HepG2 (cell line): ENCODE data around the gene IRF3. TPM values are rescaled to one million over a fixed set of nuclear protein-coding genes. Genes with fewer than 3 reads are reported as not detected.

Experiments
- MLX ChIP-seq: IDR thresholded peaks from 2 replicates; pipeline ENCODE4 v1.6.1; 2016
- NAIF1 ChIP-seq: sonication (generic); formaldehyde crosslinking; IDR thresholded peaks from 2 replicates; pipeline ENCODE4 v1.5.0; 2020; ENCODE audit warnings: mild to moderate bottlenecking, missing genetic modification reagents, borderline replicate concordance
- SALL1 ChIP-seq: sonication (generic); formaldehyde crosslinking; IDR thresholded peaks from 2 replicates; pipeline ENCODE4 v1.8.0; 2022; ENCODE audit warnings: mild to moderate bottlenecking, missing genetic modification reagents
- U2AF2 ChIP-seq: fragments of 200-400 bp; formaldehyde crosslinking; IDR thresholded peaks from 2 replicates; pipeline ENCODE4 v1.6.1; 2017; ENCODE audit warnings: low read depth, mild to moderate bottlenecking, low read length
- USF2 ChIP-seq, 2 experiments: sonication (generic) in 1 of 2; formaldehyde crosslinking in 1 of 2; IDR thresholded peaks; 2 replicates each; pipeline versions ENCODE4 v1.5.1 to v1.6.1; 2011 to 2020; ENCODE audit warnings: borderline replicate concordance in 1 of 2, low read depth in 1 of 2, low read length in 1 of 2, mild to moderate bottlenecking in 1 of 2, missing genetic modification reagents in 1 of 2, moderate library complexity in 1 of 2
- ZBTB3 ChIP-seq: sonication (generic); formaldehyde crosslinking; IDR thresholded peaks from 2 replicates; pipeline ENCODE4 v1.4.0; 2020; ENCODE audit warnings: low read depth, mild to moderate bottlenecking, moderate library complexity, missing genetic modification reagents, borderline replicate concordance
- ZFY ChIP-seq: sonication (generic); formaldehyde crosslinking; IDR thresholded peaks from 2 replicates; pipeline ENCODE4 v1.4.0; 2020; ENCODE audit warnings: missing genetic modification reagents
- ZNF24 ChIP-seq: fragments of 450-650 bp; IDR thresholded peaks from 2 replicates; pipeline ENCODE4 v1.6.1; 2017; ENCODE audit warnings: antibody characterized with exemption, mild to moderate bottlenecking
- ZNF264 ChIP-seq: sonication (generic); formaldehyde crosslinking; IDR thresholded peaks from 2 replicates; pipeline ENCODE4 v1.4.0; 2020; ENCODE audit warnings: missing genetic modification reagents
- ZNF414 ChIP-seq: sonication (generic); formaldehyde crosslinking; IDR thresholded peaks from 2 replicates; pipeline ENCODE4 v1.5.0; 2020; ENCODE audit warnings: missing genetic modification reagents
- ZNF672 ChIP-seq: sonication (generic); formaldehyde crosslinking; IDR thresholded peaks from 2 replicates; pipeline ENCODE4 v1.8.1; 2022; ENCODE audit warnings: missing genetic modification reagents
- polyA plus RNA-seq, 8 experiments: library from polyadenylated mRNA; depleted of rRNA in 3 of 8; stranded (reverse) in 7 of 8; unstranded in 1 of 8; fragments of >200 nt; fragmentation: Illumina TruSeq in 4 of 8; extraction: Trizol in 4 of 8; gene quantifications; 2 replicates each; pipeline versions ENCODE4 v1.2.1 to v1.2.3, GENCODE V29; 2011 to 2016; ENCODE audit warnings: low read depth in 4 of 8, missing spikeins in 1 of 8, mixed read lengths in 1 of 8; ENCODE audit not compliant: insufficient read depth in 1 of 8
- total RNA-seq, 5 experiments: library from RNA; depleted of rRNA; stranded (reverse); fragments of >200 nt; fragmentation: Illumina TruSeq; extraction: Trizol; gene quantifications; 2 replicates each; pipeline ENCODE4 v1.2.3, GENCODE V29; 2016; ENCODE audit warnings: low read depth in 1 of 5
- TF ChIP-seq, protein P1 (sequence below): sonication (generic); formaldehyde crosslinking; IDR thresholded peaks from 2 replicates; pipeline ENCODE4 v1.5.0; 2020; ENCODE audit warnings: mild to moderate bottlenecking, missing genetic modification reagents, borderline replicate concordance
- TF ChIP-seq, protein P2 (sequence below): fragments of 450-650 bp; IDR thresholded peaks from 2 replicates; pipeline ENCODE4 v1.6.1; 2017

Gene IRF3
- total and polyA plus RNA-seq, 2 of the 13 experiments (the other 11 are each of a cell fraction or from before 2014, with no cell fraction given) = 61.9 to 65.5 TPM

DNA sequence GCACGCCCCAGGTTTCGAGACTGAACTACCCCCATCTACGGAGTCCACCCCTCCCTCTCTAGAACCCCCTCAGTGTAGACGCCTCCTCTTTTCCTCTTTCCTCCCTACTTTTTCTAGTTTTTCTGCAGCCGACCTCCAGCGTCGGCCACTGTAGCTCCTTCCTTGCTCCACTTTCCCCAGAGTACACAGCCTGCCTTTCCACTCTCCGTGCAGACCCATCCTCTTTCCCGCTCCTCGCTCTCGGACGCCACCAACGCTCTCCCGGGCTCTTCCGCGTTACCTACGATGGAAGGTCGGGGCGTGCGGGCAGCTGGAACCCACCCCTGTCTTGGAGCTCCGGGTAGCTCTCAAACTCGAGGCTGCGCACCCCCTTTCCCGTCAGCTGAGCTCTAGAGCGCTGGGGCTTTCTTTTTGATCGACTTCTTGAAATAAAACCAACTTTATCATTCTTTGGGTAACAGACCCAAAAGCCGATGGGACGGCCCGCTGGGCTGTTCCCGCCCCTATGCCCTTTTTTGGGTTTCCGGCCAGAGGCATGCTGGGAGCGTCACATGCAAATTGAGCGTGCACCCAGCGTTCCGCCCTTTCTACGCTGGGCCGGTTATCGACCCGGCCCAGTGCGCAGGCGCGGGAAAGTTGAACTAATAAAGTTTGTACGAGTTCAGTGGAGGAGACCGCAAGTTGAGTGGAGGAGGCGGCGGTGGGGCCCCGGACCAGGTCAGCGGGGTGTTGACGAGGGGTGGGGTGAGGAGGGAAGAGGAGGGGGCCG is at the start of gene IRF3, which contains the start of gene BCL2L12 (continued):
- TF ChIP-seq, protein P1, sequence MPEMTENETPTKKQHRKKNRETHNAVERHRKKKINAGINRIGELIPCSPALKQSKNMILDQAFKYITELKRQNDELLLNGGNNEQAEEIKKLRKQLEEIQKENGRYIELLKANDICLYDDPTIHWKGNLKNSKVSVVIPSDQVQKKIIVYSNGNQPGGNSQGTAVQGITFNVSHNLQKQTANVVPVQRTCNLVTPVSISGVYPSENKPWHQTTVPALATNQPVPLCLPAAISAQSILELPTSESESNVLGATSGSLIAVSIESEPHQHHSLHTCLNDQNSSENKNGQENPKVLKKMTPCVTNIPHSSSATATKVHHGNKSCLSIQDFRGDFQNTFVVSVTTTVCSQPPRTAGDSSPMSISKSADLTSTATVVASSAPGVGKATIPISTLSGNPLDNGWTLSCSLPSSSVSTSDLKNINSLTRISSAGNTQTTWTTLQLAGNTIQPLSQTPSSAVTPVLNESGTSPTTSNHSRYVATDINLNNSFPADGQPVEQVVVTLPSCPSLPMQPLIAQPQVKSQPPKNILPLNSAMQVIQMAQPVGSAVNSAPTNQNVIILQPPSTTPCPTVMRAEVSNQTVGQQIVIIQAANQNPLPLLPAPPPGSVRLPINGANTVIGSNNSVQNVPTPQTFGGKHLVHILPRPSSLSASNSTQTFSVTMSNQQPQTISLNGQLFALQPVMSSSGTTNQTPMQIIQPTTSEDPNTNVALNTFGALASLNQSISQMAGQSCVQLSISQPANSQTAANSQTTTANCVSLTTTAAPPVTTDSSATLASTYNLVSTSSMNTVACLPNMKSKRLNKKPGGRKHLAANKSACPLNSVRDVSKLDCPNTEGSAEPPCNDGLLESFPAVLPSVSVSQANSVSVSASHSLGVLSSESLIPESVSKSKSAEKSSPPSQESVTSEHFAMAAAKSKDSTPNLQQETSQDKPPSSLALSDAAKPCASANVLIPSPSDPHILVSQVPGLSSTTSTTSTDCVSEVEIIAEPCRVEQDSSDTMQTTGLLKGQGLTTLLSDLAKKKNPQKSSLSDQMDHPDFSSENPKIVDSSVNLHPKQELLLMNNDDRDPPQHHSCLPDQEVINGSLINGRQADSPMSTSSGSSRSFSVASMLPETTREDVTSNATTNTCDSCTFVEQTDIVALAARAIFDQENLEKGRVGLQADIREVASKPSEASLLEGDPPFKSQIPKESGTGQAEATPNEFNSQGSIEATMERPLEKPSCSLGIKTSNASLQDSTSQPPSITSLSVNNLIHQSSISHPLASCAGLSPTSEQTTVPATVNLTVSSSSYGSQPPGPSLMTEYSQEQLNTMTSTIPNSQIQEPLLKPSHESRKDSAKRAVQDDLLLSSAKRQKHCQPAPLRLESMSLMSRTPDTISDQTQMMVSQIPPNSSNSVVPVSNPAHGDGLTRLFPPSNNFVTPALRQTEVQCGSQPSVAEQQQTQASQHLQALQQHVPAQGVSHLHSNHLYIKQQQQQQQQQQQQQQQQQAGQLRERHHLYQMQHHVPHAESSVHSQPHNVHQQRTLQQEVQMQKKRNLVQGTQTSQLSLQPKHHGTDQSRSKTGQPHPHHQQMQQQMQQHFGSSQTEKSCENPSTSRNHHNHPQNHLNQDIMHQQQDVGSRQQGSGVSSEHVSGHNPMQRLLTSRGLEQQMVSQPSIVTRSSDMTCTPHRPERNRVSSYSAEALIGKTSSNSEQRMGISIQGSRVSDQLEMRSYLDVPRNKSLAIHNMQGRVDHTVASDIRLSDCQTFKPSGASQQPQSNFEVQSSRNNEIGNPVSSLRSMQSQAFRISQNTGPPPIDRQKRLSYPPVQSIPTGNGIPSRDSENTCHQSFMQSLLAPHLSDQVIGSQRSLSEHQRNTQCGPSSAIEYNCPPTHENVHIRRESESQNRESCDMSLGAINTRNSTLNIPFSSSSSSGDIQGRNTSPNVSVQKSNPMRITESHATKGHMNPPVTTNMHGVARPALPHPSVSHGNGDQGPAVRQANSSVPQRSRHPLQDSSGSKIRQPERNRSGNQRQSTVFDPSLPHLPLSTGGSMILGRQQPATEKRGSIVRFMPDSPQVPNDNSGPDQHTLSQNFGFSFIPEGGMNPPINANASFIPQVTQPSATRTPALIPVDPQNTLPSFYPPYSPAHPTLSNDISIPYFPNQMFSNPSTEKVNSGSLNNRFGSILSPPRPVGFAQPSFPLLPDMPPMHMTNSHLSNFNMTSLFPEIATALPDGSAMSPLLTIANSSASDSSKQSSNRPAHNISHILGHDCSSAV = no peak
- TF ChIP-seq NAIF1 (peak; percentile 25; the same call in 1 of the 2 replicates), USF2 (IDR thresholded peaks at IDR 0.05; ENCODE audit: low read depth, low read length) (no peak), USF2 (CRISPR knock-in tag; IDR thresholded peaks at IDR 0.05; ENCODE audit: borderline replicate concordance) (peak; percentile 99; the same call in 1 of the 2 replicates), ZNF672 (CRISPR knock-in tag) (no peak), ZNF24 (no peak), SALL1 (CRISPR knock-in tag) (no peak; the same call in 1 of the 2 replicates), ZBTB3 (no peak), MLX (no peak), U2AF2 (no peak), ZNF264 (CRISPR knock-in tag) (peak; percentile 73; the same call in 1 of the 2 replicates), ZNF414 (CRISPR knock-in tag) (no peak), ZFY (CRISPR knock-in tag) (no peak)
- TF ChIP-seq, protein P2, sequence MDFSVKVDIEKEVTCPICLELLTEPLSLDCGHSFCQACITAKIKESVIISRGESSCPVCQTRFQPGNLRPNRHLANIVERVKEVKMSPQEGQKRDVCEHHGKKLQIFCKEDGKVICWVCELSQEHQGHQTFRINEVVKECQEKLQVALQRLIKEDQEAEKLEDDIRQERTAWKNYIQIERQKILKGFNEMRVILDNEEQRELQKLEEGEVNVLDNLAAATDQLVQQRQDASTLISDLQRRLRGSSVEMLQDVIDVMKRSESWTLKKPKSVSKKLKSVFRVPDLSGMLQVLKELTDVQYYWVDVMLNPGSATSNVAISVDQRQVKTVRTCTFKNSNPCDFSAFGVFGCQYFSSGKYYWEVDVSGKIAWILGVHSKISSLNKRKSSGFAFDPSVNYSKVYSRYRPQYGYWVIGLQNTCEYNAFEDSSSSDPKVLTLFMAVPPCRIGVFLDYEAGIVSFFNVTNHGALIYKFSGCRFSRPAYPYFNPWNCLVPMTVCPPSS = no peak
